HG03457 (cell line): ENCODE measurements around the gene TNS3.

ENCODE experiments used
- ATAC-seq: cut with Tn5 transposase; IDR thresholded peaks from one replicate; pipeline ENCODE4 v1.9.1; 2021; ENCODE audit warnings: moderate number of reproducible peaks; ENCODE audit not compliant: unreplicated experiment

Gene TNS3

GRCh38 chr7:47565640-47566250 lies 16.2 kb downstream of the TNS3 start:
- no peak for ATAC-seq

GRCh38 chr7:47563521-47563920 lies 18.4 kb downstream of the TNS3 start:
- no peak for ATAC-seq

- ATAC-seq = no peak
These were observed 20.0 kb downstream of the TNS3 start for GRCh38 chr7:47561715-47562446.

GRCh38 chr7:47559306-47560220 lies 22.3 kb downstream of the TNS3 start:
- ATAC-seq = no peak

GRCh38 chr7:47557694-47558670 lies 23.9 kb downstream of the TNS3 start:
- no peak for ATAC-seq

GRCh38 chr7:47557317-47557693 lies 24.6 kb downstream of the TNS3 start:
- no peak for ATAC-seq

- no peak for ATAC-seq
These were observed 25.3 kb downstream of the TNS3 start for GRCh38 chr7:47556511-47557180.

GRCh38 chr7:47553309-47553708 lies 28.6 kb downstream of the TNS3 start:
- ATAC-seq = no peak

- ATAC-seq = peak; percentile 100
These were observed 29.3 kb downstream of the TNS3 start for GRCh38 chr7:47552621-47553020.

GRCh38 chr7:47551668-47552440 lies 30.1 kb downstream of the TNS3 start:
- ATAC-seq = no peak

- ATAC-seq = no peak
These were observed 31.0 kb downstream of the TNS3 start for GRCh38 chr7:47550788-47551470.

- no peak for ATAC-seq
These were observed 32.0 kb downstream of the TNS3 start for GRCh38 chr7:47549916-47550315.

- no peak for ATAC-seq
These were observed 32.5 kb downstream of the TNS3 start for GRCh38 chr7:47549397-47549796.

GRCh38 chr7:47548546-47548945 lies 33.4 kb downstream of the TNS3 start:
- ATAC-seq = no peak

GRCh38 chr7:47546733-47547494 lies 35.0 kb downstream of the TNS3 start:
- no peak for ATAC-seq

- ATAC-seq = no peak
These were observed 35.7 kb downstream of the TNS3 start for GRCh38 chr7:47546171-47546570.

- no peak for ATAC-seq
These were observed 37.5 kb downstream of the TNS3 start for GRCh38 chr7:47544416-47544815.

GRCh38 chr7:47543714-47544113 lies 38.2 kb downstream of the TNS3 start:
- no peak for ATAC-seq
